M059J (cell line): ENCODE results near the gene IMPDH1. TPM values are rescaled to one million over a fixed set of nuclear protein-coding genes. Genes with fewer than 3 reads are reported as not detected.

Source experiments
- DNase-seq: peaks from one replicate; pipeline ENCODE4 v3.0.0-alpha.2; 2012; ENCODE audit warnings: low read depth
- total RNA-seq: library from RNA; depleted of rRNA; stranded (reverse); fragments of >200 nt; shearing (Covaris generic); gene quantifications from 2 replicates; pipeline ENCODE4 v1.2.3, GENCODE V29; 2014

Gene IMPDH1
- total RNA-seq, 1 experiment from 2014 or later = 59.1 TPM

DNA sequence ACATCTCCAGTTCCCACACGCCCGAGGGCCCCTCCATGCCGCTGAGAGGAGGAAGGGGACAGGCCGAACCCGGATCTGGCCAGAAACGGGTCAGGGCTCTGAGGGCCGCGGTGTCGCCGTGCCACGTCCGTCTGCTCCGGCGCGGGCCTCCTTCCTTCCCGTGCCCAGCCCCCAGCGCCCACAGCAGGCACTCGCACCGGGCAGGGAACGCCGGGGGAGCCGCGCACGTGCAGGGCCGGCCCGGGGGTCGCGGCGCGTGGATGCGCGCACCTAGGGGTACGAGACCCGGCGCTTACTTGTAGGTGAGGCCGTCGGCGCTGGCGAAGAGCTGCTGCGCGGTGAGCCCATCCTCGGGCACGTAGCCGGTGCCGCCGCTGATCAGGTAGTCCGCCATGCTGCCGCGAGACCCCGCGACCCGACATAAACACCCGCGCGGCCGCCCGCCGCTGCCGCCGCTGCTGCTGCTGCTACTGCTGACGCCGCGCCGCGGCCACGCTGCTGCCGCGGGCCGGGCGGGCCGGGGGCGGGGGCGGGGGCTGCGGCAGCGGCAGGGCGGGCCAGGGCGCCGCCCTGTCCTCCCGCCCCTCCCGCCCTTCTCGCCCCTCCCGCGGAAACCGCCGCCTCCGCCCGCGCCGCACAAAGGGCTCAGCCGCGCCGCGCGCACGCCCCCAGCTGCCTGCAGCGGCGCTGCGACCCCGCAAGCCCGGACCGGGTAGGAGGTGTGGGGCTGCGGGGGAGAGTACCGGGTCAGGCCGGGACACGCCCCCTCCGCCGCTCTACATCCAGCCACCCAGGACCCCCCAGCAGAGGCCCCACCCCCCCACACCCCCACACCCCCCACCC is 4.1 kb downstream of the IMPDH1 start:
- DNase-seq = no peak

DNA sequence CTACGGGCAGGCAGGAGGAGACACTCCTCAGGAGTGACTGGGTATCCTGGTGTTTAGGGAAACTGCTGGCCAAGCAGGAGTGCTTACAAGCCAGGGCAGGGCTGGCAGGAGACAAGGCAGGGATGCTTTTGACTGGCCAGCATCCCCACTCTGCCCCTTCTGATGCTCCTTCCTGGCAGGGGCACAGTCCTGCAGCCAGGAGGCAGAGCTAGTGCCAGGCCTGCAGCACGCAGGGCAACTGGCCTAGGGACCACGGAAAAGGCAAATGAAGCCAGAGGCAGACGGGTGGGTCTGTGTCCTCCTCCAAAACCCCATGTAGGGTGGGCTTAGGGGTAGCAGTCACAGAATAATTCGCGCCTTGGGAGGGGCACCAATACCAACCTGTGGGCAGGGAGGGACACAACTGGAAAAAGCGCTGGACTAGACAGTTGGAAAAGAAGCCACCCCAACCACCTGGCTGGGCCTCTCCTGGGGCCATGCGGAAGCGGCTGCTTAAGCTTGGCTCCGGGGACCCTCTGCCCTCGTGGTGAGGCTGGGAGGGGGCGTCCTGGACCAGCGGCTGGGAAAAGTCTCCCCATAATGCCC is 4.8 kb downstream of the IMPDH1 start:
- DNase-seq = peak; percentile 44

DNA sequence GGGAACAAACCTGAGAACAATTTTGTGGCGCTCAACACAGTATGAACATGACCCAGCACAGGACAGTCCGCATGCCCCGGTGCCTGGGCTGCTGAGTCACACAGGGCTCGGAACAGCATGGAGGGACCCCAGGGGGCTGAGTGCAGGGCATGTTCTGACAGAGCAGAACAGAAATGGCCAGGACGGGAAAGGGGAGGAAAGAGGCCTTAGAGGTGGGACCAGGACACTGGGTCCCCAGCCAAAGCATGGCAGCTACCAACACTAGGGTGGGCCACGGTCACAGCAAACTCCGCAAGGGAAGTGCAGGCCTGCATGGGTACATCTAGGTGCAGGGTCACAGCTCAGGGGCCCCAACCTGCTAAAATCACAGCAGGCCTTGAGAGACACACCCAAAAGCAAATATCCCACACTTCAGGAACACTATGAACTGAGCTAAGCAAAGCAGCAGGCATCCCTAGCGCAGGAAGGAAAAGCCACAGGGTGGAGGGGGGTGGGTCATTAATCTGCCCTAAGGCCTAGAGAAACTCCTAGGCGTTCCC is 5.6 kb downstream of the IMPDH1 start:
- DNase-seq = no peak

DNA sequence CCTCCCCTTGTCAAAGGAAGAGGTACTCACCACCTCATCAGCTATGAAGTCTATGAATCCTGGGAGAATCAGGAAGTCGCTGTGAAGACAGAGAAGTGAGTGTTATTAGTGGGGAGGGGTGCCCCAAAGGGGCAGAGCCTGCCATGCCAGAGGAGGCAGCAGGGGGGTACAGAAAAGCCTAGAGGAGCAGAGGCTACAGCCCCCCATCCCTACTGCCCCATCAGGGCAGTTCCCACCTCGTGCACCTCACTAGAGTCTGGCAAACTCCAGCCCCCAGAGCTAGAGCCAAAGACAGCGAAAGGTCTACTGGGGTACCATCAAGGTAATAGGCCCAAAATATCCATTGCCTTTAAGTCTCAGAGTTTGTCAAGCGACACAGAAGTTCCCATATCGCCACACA is 6.1 kb downstream of the IMPDH1 start:
- DNase-seq = no peak

DNA sequence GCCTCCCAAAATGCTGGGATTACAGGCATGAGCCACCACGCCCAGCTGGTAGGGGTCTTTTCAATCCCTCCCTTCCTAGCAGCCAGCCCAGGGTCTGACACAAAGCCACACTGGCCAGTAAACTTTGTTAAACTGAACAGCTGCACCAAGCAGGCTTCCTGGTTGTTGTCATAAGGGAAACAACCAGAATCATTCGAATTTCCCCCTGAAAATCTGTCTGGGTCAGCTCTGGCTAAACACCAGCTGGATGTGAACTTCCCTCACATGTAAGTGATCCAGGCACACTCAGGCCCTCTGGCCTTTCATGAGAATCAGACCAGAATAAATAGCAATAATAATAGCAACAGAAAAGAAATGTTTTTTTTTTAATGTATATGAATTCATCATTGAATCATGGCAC is 7.4 kb downstream of the IMPDH1 start:
- DNase-seq = no peak

DNA sequence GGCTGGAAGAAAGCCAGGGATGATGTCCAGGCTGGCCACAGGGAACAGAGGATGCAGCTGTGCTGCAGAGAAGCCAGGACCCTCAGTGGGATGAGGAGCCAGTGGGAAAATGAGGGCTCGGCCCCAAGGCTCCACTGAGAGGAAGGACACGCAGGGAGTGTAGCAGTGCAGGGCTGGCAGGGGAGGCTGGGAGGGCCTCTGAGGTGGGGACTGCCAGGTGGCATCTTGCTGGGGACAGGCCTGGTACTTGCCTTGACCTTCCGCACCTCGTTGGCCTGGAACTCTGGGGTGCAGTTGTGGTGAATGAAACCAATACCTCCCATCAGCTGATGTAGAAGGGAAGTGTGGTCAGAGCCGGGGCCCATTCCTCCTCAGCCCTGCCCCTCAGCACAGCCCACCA is 9.2 kb downstream of the IMPDH1 start:
- DNase-seq = no peak

DNA sequence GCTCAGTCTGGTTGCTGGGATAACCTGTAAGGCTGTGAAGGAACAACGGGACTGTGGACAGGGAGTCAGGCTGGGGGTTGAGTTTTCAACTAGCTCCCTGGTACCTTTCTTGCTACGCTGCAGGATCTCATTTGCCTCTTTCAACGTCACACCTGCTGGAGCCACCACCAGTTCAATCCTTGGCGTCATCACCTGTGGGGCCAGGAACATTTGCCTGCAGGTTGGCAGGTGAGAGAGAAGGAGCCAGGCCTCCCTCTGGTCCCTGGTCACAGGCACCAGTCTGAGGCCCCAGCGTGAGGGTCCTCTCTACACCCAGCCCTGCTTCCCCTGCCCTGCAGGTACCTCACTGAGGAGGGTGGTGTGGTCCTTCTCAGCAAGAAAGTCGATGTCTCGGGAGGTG is 9.8 kb downstream of the IMPDH1 start:
- no peak for DNase-seq

DNA sequence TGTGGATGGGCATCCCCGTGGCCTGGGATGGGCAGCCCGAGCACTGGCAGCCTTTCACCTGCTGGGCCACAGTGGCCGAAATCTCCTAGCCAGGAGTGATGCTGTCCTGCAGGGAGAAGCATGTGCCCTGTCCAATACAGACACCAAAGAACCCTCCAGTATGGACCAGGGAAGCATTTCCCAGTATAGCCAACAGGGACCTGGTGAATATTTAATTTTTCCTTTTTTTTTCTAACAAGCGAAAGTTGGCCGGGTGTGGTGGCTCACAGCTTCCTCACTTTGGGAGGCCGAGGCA is 11.0 kb downstream of the IMPDH1 start:
- no peak for DNase-seq

DNA sequence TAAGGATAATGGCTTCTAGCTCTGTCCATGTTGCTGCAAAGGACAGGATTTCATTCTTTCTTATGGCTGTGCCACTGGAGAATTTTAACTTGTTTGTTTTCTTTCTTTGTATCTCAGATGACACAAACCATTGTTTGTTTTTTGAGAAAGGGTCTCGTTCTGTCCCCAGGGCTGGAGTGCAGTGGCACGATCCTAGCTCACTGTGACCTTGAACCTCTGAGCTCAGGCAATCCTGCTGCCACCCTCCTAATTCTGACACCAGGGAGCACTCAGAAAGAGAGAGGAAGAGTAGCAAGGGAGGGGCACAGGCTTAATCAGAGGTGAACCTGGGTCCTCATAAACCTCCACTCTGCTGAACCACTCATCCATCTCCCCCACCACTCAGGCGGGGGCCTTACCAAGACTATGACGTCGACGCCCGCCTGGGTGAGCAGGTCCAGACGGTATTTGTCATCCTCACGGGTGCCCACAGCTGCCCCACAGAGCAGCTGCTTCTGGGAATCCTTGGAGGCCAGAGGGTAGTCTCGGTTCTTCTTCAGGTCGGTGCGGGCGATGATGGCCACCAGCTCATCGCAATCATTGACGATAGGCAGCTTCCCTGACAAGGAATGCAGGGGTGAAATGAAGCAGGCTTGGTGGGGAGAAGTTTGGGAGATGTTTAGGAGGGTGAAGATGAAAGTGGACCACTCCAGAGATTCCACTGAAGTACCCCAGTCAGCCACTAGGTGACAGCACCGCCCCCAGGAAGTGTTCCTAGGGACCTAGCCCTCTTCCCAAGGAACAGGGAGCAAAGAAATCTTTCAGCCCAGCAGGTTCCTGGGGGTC is 11.6 kb downstream of the IMPDH1 start:
- peak; percentile 46 for DNase-seq

DNA sequence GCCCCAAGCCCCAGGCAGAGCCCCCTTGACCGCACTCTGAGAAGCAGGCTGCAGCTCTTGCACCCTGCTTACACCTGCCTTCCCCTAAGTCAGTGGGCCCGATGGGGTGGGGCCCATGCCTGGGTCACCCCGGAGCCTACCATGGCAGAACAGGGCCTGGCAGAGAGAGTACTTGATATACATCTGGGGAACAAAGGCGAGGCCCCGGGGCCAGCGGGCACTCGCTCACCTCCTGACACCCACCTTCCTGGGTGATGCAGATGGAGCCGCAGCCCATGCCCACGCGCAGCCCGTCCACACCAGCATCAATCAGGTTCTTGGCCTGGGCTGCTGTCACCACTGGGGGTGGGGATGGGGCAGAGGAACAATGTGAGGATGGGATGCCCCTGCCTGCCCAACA is 13.4 kb downstream of the IMPDH1 start:
- no peak for DNase-seq

DNA sequence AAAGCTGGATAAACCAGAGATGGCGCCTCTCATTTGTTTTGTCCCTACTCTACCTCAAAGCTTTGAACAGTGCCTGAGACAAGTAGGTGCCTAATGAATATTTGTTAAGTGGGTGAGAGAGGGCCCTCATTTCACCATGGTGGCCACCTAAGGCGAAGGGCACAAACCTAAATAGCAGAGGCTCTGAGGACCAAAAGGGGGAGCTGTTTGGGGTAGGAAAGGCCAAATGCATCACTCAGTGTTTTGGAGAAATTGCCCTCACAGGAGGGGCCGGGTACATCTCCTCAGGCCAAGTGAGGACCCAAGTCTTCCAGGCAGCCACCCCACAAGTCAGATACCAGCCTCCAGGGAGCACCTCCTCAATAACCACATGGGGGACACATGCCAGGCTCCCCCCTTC is 14.0 kb downstream of the IMPDH1 start:
- no peak for DNase-seq

DNA sequence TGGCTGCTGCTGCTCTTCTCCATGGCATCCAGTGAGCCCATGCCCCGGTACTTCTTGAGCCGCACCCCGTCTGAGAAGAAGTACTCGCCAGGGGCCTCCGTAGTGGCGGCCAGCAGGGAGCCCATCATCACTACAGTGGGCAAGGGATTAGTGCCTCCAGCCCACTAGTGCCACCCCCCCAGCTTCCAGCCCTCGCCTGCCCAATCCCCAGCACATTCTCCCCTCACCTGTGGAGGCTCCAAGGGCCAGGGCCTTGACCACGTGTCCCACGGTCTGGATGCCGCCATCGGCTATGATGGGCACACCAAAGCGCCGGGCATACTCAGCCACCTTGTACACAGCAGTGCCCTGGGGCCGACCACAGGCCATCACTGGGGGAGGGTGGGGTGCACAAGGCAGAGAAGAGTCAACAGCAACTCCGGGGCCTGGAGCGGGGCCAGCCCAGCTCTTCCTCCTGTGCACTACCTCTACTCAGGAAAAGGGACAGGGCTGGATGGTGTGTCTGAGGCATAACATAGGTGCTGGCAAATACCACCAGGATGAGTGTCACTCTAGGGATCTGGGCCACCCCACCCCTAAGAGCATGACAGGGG is 14.8 kb downstream of the IMPDH1 start:
- no peak for DNase-seq

DNA sequence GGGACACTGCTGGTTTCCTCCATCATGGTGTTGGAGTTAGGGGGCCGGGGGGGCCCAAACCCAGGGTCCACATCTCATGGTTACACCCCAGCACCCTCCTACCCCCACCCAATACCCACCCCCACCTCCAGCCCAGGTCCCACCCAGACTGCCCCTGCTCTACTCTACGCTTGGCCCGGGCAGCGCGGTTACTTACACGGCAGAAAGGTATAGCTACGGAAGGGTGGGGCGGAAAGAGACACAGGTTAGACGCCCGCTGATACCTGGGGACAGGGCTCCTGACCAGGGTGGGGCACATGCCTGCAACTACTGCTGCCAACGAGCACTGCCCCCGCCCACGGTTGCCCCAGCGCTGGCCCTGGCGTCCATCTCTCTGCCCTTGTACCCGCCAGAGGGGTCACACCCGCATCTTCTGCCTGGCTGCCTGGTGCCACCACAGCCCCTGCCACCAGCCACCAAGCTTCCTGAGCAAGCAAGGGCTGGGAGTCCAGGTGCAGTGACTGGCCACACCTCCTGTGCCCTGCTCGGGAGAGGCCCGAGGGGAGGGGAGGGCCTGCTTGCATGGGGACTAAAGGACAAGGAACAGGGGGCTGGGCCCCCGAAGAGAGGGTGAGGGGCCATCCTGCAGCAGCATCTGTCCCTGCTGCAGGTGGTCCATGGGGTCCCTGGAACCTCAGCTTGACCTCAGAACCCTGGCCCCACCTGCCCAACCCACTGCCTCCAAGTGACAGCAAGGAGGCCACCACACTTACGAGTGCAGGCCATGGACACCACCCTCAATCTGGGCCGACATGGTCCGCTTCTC is 16.1 kb downstream of the IMPDH1 start:
- DNase-seq = no peak

DNA sequence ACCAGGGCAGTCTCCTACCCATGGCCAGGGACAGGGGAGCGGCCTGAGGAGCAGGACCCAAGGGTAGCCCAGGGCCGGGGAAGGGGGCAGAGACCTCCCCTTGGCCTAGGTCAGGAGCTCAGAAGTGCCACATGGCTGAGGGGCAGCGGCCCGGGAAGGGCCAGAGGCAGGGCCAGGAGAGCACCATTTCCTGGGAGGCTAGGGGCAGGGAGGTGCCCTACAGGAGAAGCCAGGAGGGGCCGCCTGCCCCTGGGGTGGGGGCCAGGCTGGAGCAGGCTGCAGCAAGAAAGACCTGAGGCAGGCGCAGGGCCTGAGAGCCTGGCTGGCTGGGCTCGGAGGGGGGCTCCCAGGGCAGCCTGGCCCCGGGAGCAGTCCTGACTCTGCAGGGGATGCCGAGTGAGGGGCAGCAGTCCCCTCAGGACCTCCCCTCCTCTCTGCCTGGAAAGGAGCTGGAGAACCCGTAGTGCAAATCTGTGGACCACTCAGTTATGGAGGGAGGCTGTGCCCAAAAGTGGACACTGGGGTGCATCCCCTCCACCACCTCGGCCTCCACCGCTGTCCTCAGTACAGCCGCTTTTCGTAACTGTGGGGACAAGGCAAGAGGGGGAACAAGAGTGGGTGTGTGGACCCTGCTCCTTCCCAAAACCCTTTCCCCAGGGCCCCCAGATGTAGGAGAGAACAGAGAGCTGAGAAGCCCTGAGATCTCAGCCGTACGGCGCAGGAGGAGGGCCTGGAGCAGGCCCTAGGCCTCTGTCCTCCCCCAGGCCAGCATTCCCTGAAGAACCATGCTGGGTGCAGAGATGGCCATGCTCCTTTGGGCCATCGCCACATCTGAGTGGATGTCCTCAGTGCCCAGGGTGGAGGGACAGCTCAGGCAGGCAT is 17.1 kb downstream of the IMPDH1 start:
- DNase-seq = no peak

DNA sequence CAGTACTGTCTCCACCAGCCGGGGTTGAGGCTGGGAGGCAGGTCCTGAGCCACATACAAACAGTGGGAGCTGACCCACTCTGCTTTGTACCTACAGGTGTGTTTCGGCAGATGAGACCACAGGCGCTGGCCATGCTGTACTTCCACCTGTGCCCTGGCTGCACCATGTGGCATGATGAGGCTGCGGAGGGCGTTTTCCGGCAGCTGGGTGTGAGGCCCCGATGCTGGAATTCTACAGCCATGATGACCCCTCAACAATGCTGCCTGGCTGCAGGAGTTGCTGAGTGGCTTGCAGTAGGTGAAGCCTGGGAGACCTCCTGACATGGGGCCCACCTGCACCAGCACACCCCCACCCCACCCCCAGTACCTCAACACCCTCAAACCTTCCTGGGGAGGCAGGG is 18.0 kb downstream of the IMPDH1 start:
- no peak for DNase-seq

DNA sequence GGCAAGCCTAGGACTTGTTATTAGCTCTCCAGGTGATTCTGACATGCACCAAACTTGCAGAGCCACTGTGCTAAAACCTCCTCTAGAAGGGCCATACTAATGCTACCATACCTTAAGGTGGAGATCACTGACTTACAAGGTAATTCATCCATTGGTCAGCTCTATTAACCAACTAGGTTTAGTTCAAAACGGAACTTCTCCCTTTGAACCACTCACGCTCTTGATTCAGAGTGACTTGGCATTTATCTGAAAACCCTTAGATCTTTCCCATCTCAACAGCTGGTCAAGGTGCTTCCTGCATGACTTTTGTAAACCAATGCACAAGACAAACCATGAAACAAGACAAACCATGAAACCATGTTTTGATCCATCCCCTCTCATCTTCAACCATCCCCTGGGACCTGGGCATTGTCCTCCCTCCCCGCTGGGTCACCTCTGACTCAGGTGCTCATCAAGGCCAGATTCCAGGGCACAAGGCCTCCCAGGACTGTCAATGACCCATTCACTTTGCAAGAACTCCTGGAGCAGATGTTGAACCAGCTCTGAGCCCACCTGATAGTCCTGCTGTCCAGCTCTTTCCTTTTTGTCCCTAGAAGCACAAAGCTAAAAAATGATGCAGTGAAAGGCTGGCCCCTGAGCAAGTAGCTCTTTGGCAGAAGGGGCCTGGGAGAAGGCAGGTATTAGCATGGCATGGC is 18.8 kb downstream of the IMPDH1 start:
- no peak for DNase-seq

DNA sequence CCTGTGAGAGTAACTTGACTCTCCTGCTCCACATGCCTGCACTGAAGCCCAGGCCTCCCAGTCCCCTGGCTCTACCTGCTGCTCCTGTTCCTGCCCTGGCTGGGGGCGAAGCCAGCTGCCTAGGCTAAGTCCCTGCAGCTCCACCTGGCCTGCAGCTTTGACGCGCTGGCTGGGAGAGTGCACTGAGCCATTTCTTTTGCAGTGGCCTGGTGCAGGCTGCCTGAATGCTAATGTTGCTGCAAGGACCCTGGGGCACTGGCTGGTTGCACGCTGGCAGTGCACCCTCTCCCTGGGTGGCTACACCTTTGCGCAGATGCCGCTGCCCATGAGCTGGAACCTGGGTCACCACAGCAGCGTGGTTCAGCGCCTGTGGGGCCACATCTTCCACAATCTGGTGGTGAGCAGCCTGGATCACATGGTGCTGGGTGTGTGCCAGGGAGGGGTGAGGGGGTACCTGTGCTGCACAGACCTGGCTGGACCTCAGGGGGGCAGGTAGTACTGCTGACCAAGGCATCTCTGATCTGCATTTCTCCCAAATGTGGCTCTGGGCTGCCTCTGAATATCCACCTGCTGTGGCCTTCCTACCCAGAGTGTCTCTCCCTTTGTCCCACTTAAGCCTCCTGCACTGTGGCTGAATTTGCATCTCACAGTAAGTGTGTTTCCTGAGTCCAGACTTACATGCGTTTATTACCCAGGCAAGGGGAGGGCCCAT is 20.0 kb downstream of the IMPDH1 start:
- DNase-seq = no peak

DNA sequence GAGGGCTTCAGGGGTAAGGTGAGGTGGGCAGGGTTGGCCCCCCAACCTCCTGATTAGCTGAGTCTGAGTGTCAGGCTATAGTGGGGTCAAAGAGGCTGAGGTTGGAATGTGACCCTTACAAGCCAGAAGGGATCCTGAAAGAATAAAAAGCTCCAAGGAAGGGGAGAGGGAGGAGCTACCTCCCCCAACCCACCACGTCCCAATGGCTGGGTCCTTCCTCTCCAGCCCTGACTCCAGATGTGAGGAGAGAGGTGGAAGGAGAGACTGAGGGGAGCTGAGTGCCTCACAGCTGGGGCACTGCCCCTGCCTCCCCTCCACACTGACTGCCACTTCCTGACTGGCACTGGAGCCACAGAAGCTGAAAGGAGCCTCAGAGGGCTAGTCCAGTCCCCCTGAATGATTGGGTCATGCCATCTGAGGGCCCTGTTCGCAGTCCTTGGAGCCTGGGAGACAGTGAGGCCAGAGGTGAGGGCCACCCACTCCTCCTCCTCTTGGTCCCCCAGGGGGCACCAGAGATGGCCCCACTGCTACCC is 20.6 kb downstream of the IMPDH1 start:
- DNase-seq = no peak

DNA sequence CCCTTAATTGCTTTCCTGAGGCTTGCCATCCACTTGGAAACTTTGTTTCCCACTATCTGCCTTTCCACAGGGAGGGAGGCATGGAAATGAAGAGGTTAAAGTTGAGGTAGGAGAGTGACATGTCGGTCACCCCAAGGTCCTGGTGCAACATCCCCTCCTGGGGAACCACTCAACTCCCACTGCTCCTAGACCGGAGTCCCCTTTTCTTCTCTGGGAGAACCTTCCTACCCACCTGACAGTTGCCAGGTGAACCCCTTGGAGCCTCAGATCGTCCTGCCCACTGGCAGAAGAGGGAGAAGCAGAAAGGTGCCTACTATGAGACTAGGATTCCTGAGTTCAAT is 21.7 kb downstream of the IMPDH1 start:
- DNase-seq = no peak
